GM21528 (cell line): ENCODE results near the gene HDC.

Experiments
- ATAC-seq: cut with Tn5 transposase; IDR thresholded peaks from one replicate; pipeline ENCODE4 v1.9.1; 2021; ENCODE audit warnings: mild to moderate bottlenecking, moderate library complexity; ENCODE audit not compliant: unreplicated experiment, low FRiP score

Gene HDC

DNA sequence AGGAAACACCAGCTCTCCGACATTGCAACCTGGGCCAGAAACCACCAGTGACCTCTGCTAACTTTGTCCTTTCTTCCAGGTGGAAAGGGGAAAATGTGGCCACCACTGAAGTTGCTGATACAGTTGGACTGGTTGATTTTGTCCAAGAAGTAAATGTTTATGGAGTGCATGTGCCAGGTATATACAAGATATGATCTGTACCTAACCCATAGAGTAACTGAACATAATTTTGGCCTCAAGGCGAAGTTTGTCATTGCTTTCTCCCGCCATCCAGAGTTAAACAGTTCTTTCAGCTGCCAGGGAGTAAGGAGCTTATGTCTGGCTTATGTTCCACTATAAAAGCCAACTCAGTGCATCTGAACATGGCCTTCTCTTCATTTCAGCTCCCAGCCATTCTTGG lies 36.7 kb downstream of the HDC start:
- ATAC-seq, result no peak

GRCh38 chr15:50227076-50227475 lies 38.5 kb downstream of the HDC start:
- ATAC-seq, result no peak

DNA sequence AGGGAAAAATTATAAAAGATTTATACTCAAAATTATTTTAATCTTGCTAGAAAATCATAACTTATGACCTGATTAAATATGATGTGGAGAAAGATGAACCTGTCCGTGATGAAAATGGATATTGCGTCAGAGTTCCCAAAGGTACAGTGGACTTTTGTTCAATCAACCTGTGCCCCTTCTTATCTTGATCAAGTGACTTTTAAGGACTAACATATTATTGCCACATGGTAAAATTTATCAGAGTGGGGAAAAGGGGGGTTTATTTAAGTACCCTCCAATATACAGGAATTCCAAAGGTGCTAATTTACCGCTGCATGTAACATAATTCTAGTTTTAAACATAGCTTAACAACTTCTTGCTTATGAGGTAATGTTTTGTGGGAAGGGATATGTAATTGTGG lies 39.6 kb downstream of the HDC start:
- no peak for ATAC-seq

DNA sequence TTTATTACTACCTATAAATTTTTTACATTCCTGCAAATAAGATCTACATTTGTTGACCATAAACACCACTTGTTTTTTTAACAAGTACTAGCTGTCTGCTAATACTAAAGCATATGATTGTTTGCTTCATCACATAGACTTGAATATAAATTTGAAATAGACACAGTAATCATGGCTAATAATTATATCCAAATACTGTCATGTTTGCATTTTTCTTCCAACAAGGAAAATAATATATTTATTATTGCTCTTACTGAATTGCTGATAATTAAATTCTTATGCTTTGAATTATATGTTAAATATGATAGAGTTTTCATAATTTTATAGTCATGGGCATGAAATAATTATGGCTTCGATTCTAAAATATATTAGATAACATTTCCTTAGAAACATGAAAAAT lies 40.5 kb downstream of the HDC start:
- ATAC-seq, result no peak

DNA sequence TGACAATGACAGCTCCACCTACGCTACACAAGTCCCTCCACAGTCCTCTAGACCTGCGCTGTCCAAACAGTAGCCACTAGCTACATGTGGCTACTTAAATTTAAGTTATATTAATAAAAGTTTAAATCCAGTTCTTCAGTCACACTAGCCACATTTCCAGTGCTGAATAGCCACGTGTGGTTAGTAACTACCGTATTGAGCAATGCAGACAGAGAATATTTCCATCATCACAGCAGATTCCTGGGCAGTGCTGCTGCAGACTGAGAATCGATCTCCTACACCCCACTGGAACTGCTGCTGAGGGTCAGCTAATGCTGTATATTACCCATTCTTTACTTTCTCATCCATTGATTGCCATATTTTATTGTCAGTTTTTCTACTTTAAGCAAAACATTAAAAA lies 40.9 kb downstream of the HDC start:
- no peak for ATAC-seq

DNA sequence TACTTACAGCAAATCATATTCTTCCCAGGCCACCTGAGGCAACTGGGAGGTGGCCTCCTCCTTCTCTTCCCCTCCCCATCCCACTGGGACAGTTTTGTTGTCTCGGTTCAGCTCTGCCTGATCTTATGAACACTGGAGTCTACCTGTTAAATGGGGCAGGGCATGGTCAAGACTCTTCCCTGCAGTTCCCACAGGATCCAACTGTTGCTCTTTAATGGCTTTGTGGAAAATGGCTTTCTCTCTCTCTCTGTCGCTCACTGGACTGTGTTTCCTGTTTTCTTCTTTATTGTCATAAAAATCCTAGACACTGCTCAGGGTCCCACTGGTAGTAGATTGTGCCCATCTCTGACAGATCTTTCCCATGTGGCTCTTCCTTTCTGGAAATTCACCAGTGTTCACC lies 43.3 kb downstream of the HDC start:
- ATAC-seq, result no peak

DNA sequence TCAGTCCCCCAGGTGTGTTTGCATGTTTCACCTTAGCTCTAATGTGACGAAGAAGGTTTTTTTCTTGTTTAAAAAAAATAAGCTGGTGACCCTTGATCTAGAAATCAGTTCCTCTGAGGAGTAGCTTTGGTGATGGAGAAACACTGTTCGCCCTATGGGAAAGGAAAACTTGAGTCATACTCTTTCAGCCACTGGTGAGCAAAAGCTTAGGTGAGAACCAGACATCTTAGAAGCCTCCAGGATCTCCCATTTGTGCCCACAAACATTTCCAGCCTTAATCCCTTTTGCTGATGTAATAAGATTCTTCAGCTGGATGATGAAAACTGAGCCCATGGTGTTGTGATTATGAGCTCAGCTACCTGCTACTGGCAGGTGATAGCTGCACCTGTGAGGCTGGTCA lies 45.7 kb downstream of the HDC start:
- no peak for ATAC-seq

DNA sequence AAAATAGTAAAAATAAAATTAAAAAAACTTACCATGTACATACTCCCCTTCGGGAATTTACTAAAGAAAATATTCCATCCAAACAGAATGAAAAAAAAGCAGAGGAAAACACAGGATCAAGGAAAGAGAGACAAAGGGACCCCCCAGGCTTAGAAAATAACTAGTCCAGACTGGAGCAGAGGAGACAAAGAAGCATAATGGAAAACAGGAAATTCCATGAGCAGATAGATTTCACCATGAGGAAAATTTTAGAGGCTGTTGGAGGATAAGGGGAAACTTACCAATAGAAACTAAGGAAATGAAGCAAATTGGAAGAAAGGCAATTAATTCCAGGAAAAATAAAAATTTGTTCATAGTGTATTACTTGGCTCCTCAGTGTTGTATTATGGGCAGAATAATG lies 46.8 kb downstream of the HDC start:
- no peak for ATAC-seq

DNA sequence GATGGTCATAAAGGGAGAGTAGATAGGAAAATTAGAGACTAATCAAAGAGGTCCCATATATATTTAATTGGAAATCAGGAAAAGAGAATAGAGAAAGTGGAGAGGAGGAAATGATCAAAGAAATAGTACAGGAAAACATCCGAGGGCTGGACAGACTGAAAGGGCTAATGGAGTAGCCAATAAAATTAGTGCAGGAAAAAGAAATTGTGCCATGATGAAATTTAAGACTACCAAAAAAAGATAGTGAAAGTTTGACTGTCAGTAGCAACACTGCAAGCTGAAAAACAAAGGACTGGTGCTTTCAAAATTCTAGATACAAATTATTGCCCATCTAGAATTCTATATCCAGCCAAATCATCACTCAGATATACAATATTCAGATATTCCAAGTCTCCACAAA lies 47.2 kb downstream of the HDC start:
- ATAC-seq, result no peak

DNA sequence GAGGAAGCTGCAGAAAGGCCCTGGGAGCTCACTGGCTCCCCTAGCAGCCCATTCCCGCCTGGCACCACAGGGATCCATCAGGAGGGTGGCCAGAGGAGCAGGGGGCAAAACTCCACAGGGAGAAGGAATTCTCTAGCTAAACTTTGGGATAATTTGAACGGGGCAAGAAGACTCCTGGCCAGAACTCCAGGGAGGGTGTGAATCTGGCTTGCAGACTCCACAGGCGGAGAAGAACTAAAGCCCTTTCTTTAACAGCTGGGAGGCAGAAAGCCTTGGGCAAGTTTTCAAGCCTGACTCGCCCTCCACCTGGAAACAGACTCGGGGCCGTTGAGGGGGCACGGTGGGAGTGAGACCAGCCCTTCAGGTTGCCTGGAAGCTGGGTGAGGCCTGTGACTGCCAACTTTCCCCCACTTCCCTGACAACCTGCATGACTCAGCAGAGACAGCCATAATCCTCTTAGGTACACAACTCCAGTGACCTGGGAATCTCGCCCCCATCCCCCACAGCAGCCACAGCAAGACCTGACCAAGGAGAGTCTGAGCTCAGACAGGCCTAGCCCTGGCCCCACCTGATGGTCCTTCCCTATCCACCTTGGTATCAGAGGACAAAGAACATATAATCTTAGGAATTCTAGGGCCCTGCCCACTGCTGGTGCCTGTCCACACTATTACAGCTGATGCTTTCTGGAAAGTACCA lies 54.9 kb downstream of the HDC start:
- no peak for ATAC-seq

DNA sequence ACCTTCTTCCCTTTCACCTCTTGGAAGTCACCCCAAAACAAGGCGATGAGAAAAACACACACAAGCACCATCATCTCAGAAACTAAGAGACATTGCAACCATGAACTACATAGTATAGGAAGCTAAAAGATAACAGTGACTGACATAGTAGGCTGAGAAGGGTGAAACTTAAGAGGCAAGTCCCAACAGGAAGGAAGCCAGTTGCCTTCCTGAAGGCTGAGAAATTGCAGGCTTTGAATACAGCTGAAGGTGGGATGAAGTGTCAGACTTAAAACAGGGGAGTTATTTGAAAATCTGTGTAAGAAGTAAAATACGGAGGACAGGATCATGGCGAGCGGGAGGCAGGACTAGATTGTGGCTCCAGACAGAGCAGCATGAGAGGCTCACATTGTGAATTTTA lies 55.7 kb downstream of the HDC start:
- no peak for ATAC-seq

DNA sequence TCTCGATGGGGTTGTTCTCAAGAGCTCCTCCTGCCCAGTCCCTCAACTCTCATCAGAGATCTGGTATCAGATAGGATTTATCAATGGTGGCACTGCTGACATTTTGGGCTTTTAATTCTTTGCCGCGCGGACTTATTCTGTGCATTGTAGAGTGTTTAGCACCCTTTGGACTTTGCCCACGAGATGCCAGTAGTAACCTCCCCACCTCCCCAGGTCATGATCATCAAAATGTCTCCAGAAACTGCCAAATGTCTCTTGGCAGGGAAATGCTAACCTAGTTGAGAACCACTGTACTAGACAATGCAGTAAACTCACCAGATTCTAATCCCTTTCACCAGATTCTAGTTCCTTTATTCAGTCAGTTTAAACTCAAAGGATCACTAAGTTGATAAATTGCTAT lies 59.5 kb downstream of the HDC start:
- no peak for ATAC-seq

DNA sequence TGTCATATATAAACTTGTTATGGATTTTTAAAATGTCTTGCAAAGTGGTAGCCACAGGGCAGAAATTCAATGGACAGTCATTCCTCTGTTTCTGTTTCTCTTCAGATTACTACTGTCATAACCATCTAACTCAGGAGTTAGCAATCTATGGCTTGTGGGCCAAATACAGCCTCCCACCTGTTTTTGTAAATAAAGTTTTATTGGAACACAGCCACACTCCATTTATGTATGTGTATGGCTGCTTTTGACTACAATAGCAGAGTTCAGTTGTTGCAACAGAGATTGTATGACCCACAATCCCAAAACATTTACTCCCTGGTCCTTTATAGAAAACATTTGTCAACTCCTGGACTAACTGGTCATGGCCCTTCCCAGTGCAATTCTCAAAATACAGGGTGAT lies 63.5 kb downstream of the HDC start:
- ATAC-seq, result no peak

DNA sequence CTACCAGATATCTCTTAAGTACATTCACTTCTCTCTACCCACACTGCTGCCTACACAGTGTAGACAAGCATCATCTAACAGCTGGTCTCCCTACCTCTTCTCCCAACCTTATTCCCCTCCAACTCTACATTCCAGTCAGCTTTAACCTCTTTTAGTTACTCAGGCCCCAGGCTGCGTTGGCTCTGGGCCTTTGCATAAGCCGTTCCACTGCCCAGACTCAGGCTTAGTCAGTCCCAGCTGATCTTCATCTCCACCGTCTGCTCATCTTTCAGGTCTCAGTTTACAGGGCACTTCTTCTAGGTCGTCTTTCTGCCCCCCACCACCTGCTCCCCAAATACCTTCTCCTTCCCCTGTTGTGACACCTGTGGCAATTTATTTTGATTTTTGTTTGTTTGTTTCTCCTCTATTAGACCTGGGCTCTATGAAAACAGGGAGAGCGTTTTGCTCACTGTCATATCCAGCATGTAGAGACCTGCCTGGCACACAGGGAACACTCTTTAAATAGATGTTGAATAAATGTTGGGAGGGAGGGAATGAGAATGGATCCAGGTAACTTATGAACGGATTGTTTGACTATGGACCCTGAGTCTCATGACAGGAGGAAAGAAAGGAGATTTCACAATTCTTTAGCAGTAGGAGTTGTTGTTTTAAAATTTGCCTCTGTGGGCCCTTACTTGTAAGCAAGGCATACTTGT lies 72.5 kb downstream of the HDC start:
- ATAC-seq, result no peak

GRCh38 chr15:50192164-50192563 lies 73.4 kb downstream of the HDC start:
- ATAC-seq, result no peak
